MCF 10A (cell line): ENCODE measurements around the gene SNRNP70. TPM values are rescaled to one million over a fixed set of nuclear protein-coding genes. Genes with fewer than 3 reads are reported as not detected.
A peak's percentile ranks its signal among the peaks of the same experiment; 100 is the strongest.
"Not testable (repeated sequence)": the region's sequence is repeated elsewhere in the genome, so short reads cannot be mapped to it uniquely, and the experiment has no call there.

ENCODE experiments used
- BruUV-seq: library from RNA; stranded (reverse); fragments of 400-500 nt; replicated peaks from 2 replicates; lab custom pipeline; 2021; lab: Mats Ljungman, UMichigan
- CTCF ChIA-PET: fragments of 300-600 bp; sonication (Branson Sonifier 250); formaldehyde crosslinking; extraction: SDS; loops from one replicate; lab custom pipeline; 2021; ENCODE audit warnings: antibody characterized with exemption, inconsistent platforms; lab: Yijun Ruan, JAX
- POLR2A ChIA-PET: fragments of 300-600, 350-650 bp; sonication (Branson Sonifier 250); formaldehyde crosslinking; extraction: SDS; loops from one replicate; lab custom pipeline; 2020; ENCODE audit warnings: antibody characterized with exemption, inconsistent platforms; lab: Yijun Ruan, JAX
- DNase-seq: peaks from one replicate; pipeline ENCODE4 v3.0.0-alpha.2; 2018; ENCODE audit not compliant: unreplicated experiment
- H3K27ac Mint-ChIP-seq: one replicate; pipeline ENCODE4 v1.8.0; 2022; ENCODE audit warnings: mild to moderate bottlenecking, low read depth, mixed read lengths; ENCODE audit not compliant: unreplicated experiment
- H3K27me3 Mint-ChIP-seq: one replicate; pipeline ENCODE4 v1.8.0; 2022; ENCODE audit warnings: mixed read lengths; ENCODE audit not compliant: insufficient read depth, unreplicated experiment
- H3K36me3 Mint-ChIP-seq: one replicate; pipeline ENCODE4 v1.8.0; 2022; ENCODE audit warnings: mild to moderate bottlenecking, moderate library complexity, mixed read lengths; ENCODE audit not compliant: insufficient read depth, unreplicated experiment
- H3K4me1 Mint-ChIP-seq: one replicate; pipeline ENCODE4 v1.8.0; 2022; ENCODE audit warnings: mixed read lengths; ENCODE audit not compliant: insufficient read depth, unreplicated experiment
- H3K4me3 Mint-ChIP-seq: one replicate; pipeline ENCODE4 v1.8.0; 2022; ENCODE audit warnings: mild to moderate bottlenecking, moderate library complexity, mixed read lengths; ENCODE audit not compliant: unreplicated experiment
- H3K9me3 Mint-ChIP-seq: one replicate; pipeline ENCODE4 v1.8.0; 2022; ENCODE audit warnings: mixed read lengths; ENCODE audit not compliant: unreplicated experiment
- CTCF ChIP-seq: fragments of 200-600 bp; IDR thresholded peaks from one replicate; pipeline ENCODE4 v1.8.0; 2022; ENCODE audit warnings: antibody characterized with exemption, mild to moderate bottlenecking; ENCODE audit not compliant: unreplicated experiment
- intact Hi-C: fragments of 100-400 bp; cut with micrococcal nuclease; formaldehyde crosslinking; loops from 2 replicates; pipeline ENCODE4 v1.14.1; 2022
- total RNA-seq: library from RNA; stranded (reverse); gene quantifications from 2 replicates; pipeline ENCODE4 v1.2.3, GENCODE V29; 2022

Gene SNRNP70
- total RNA-seq, 1 experiment from 2014 or later, result 199 TPM

GRCh38 chr19:49073514-49074378 is 11.5 kb upstream of the SNRNP70 start:
- H3K4me3 Mint-ChIP-seq, result no peak overlapping the region
- peaks cover 20% of the 10 kb centered on the region for H3K27me3 Mint-ChIP-seq
- peak; percentile 56 for DNase-seq
- H3K36me3 Mint-ChIP-seq, result peaks cover 6% of the 10 kb centered on the region
- intact Hi-C loops, result loop anchor here (2.0 kb wide), 1 partner anchor 75 kb away; no protein-coding TSS in a partner anchor
- H3K27ac Mint-ChIP-seq, result no peak overlapping the region
- BruUV-seq, result no TSS peak
- peak; percentile 47 for TF ChIP-seq CTCF
- POLR2A ChIA-PET, result interaction anchor here (0.9 kb wide), 1 partner anchor 80 kb away, joined by 4 read pairs; the partner anchor contains the start of gene RUVBL2
- CTCF ChIA-PET, result interaction anchor here (0.5 to 2.3 kb wide), 16 partner anchors 10 to 464 kb away, joined by 3 to 11 read pairs (median 3); partner anchors contain the start of genes GYS1 and RUVBL2
- no peaks in the 10 kb centered on the region for H3K9me3 Mint-ChIP-seq
- H3K4me1 Mint-ChIP-seq, result peaks cover 19% of the 10 kb centered on the region

GRCh38 chr19:49074869-49075268 is 10.4 kb upstream of the SNRNP70 start:
- peak; percentile 68 for DNase-seq

GRCh38 chr19:49080392-49080791 is 4.9 kb upstream of the SNRNP70 start:
- TF ChIP-seq CTCF, result no peak
- ChIA-PET CTCF (interaction anchor here (0.6 to 1.1 kb wide), 3 partner anchors 18 to 146 kb away, joined by 3 to 5 read pairs (median 3); no protein-coding TSS in a partner anchor), POLR2A (no interaction called here)
- intact Hi-C loops, result no loop called here
- no peaks in the 10 kb centered on the region for H3K27me3 Mint-ChIP-seq
- H3K36me3 Mint-ChIP-seq, result peaks cover 4% of the 10 kb centered on the region
- DNase-seq, result no peak
- H3K27ac Mint-ChIP-seq, result no peak overlapping the region
- peaks cover 14% of the 10 kb centered on the region for H3K4me1 Mint-ChIP-seq
- H3K4me3 Mint-ChIP-seq, result no peak overlapping the region
- no peaks in the 10 kb centered on the region for H3K9me3 Mint-ChIP-seq
- no TSS peak for BruUV-seq

More at GRCh38 chr19:49074869-49075268, 10.4 kb upstream of the SNRNP70 start:
- ChIA-PET CTCF (interaction anchor here (0.6 to 2.3 kb wide), 14 partner anchors 9 to 315 kb away, joined by 3 to 11 read pairs (median 4); partner anchors contain the start of genes GYS1 and RUVBL2), POLR2A (interaction anchor here (0.7 to 1.1 kb wide), 3 partner anchors 37 to 1381 kb away, joined by 3 to 4 read pairs (median 3); partner anchors contain the start of gene RUVBL2)
- H3K4me3 Mint-ChIP-seq, H3K9me3 Mint-ChIP-seq, BruUV-seq, H3K36me3 Mint-ChIP-seq, H3K27ac Mint-ChIP-seq: not testable (repeated sequence)
- intact Hi-C loops, result loop anchor here (1.0 to 2.0 kb wide), 2 partner anchors 76 to 149 kb away; no protein-coding TSS in a partner anchor
- peak; percentile 68 for TF ChIP-seq CTCF
- Mint-ChIP-seq H3K4me1 (peaks cover 19% of the 10 kb centered on the region), H3K27me3 (peaks cover 20% of the 10 kb centered on the region)

- BruUV-seq, result no TSS peak
- ChIA-PET CTCF (interaction anchor here (0.6 to 1.1 kb wide), 3 partner anchors 17 to 145 kb away, joined by 3 to 5 read pairs (median 3); no protein-coding TSS in a partner anchor), POLR2A (interaction anchor here (1.4 kb wide), 1 partner anchor 10 kb away, joined by 3 read pairs; no protein-coding TSS in a partner anchor)
- H3K4me3 Mint-ChIP-seq, result no peak overlapping the region
- DNase-seq, result no peak
- peaks cover 10% of the 10 kb centered on the region for H3K4me1 Mint-ChIP-seq
- H3K36me3 Mint-ChIP-seq, result peaks cover 7% of the 10 kb centered on the region
- intact Hi-C loops, result no loop called here
- H3K9me3 Mint-ChIP-seq, result no peaks in the 10 kb centered on the region
- no peaks in the 10 kb centered on the region for H3K27me3 Mint-ChIP-seq
- H3K27ac Mint-ChIP-seq, result no peak overlapping the region
- TF ChIP-seq CTCF, result no peak
These were observed 4.0 kb upstream of the SNRNP70 start for GRCh38 chr19:49081273-49081672.
